Right lung (tissue), 10 donors: ENCODE results near the gene DDX53. TPM values are rescaled to one million over a fixed set of nuclear protein-coding genes. Genes with fewer than 3 reads are reported as not detected.

ENCODE experiments used
- DNase-seq, 2 donors: peaks; one replicate each; pipeline ENCODE4 v3.0.0-alpha.2; 2013
- long read RNA-seq, 8 donors: transcript quantifications; one replicate each; lab custom pipeline, GENCODE V29; 2026
- polyA plus RNA-seq, 5 donors: library from polyadenylated mRNA; unstranded; fragments of 120-200 nt; gene quantifications; one replicate each; pipeline versions ENCODE4 v1.2.1 to v1.2.3, GENCODE V29; 2013; ENCODE audit warnings: inconsistent platforms in 1 of 5, low replicate concordance in 1 of 5; ENCODE audit not compliant: insufficient read length in 5 of 5, insufficient read depth in 1 of 5

DDX53 gene
- polyA plus RNA-seq = not detected
- long read RNA-seq, donor 1 = 0 reads
- long read RNA-seq, donor 2 = 0 reads
- long read RNA-seq, donor 3 = 0 reads
- long read RNA-seq, donor 4 = 0 reads
- long read RNA-seq, donor 5 = 0 reads
- long read RNA-seq, donor 6 = 0 reads
- long read RNA-seq, donor 7 = 0 reads
- long read RNA-seq, donor 8 = 0 reads

- DNase-seq = no peak
Measured at GRCh38 chrX:22999696-23000223, at the start of gene DDX53. Gene DDX53, plus strand, starts transcription at chrX:22999960. Its CDS starts 98 bp downstream, at chrX:23000058.

GRCh38 chrX:22950269-22951266 is 49.2 kb upstream of the DDX53 start:
- DNase-seq = no peak

- DNase-seq = no peak
Measured at GRCh38 chrX:22952010-22952409, 47.8 kb upstream of the DDX53 start.

- DNase-seq = no peak
Measured at GRCh38 chrX:22958250-22958649, 41.5 kb upstream of the DDX53 start.

- no peak for DNase-seq
Measured at GRCh38 chrX:22959204-22959920, 40.4 kb upstream of the DDX53 start.

GRCh38 chrX:22963196-22963595 is 36.6 kb upstream of the DDX53 start:
- DNase-seq = no peak

GRCh38 chrX:22968494-22968893 is 31.3 kb upstream of the DDX53 start:
- no peak for DNase-seq

GRCh38 chrX:22969411-22969810 is 30.3 kb upstream of the DDX53 start:
- no peak for DNase-seq

- no peak for DNase-seq
Measured at GRCh38 chrX:22970861-22971260, 28.9 kb upstream of the DDX53 start.

GRCh38 chrX:22974616-22975015 is 25.1 kb upstream of the DDX53 start:
- DNase-seq = no peak

GRCh38 chrX:22975786-22976185 is 24.0 kb upstream of the DDX53 start:
- no peak for DNase-seq

GRCh38 chrX:22985958-22986357 is 13.8 kb upstream of the DDX53 start:
- DNase-seq = no peak

GRCh38 chrX:22987452-22987851 is 12.3 kb upstream of the DDX53 start:
- DNase-seq = no peak

- DNase-seq = no peak
Measured at GRCh38 chrX:23003116-23003515, 3.4 kb downstream of the DDX53 start.

GRCh38 chrX:23008431-23009099 is 8.8 kb downstream of the DDX53 start:
- DNase-seq = no peak

GRCh38 chrX:23012162-23012561 is 12.4 kb downstream of the DDX53 start:
- DNase-seq = no peak

GRCh38 chrX:23012636-23013035 is 12.9 kb downstream of the DDX53 start:
- DNase-seq = no peak

GRCh38 chrX:23013366-23013765 is 13.6 kb downstream of the DDX53 start:
- DNase-seq = no peak

GRCh38 chrX:23031600-23031999 is 31.8 kb downstream of the DDX53 start:
- DNase-seq = no peak

GRCh38 chrX:23035493-23035892 is 35.7 kb downstream of the DDX53 start:
- DNase-seq = no peak

- no peak for DNase-seq
Measured at GRCh38 chrX:23046443-23046842, 46.7 kb downstream of the DDX53 start.
